ENCODE measurements around the gene PPP1R13L.

PPP1R13L gene

GRCh38 chr19:45368737-45369340 is 36.0 kb downstream of the PPP1R13L start:
- no peak for TF ChIP-seq CTCF (conservative IDR thresholded peaks at IDR 0.05; ENCODE audit: low read depth)
- CTCF ChIA-PET: interaction anchor here (0.5 to 1.0 kb wide), 4 partner anchors 14 to 503 kb away, joined by 3 to 4 read pairs (median 3); no protein-coding TSS in a partner anchor
- no peak for DNase-seq (ENCODE audit: low spot score)

GRCh38 chr19:45368127-45368526 is 36.7 kb downstream of the PPP1R13L start:
- ChIA-PET CTCF (interaction anchor here (0.5 to 1.0 kb wide), 2 partner anchors 13 to 71 kb away, joined by 3 read pairs; no protein-coding TSS in a partner anchor), POLR2A (ENCODE audit: low non-redundant PET) (interaction anchor here (0.5 kb wide), 1 partner anchor 469 kb away, joined by 12 read pairs; no protein-coding TSS in a partner anchor)
- TF ChIP-seq CTCF (conservative IDR thresholded peaks at IDR 0.05; ENCODE audit: low read depth): no peak
- DNase-seq (ENCODE audit: low spot score): no peak
- peak overlapping the region; percentile 88 for H3K27ac ChIP-seq

More at GRCh38 chr19:45368737-45369340, 36.0 kb downstream of the PPP1R13L start:
- POLR2A ChIA-PET (ENCODE audit: low non-redundant PET): no interaction called here
- H3K27ac ChIP-seq: peak overlapping the region; percentile 88

- peak overlapping the region; percentile 31 for H3K27ac ChIP-seq
- DNase-seq (ENCODE audit: low spot score): no peak
- no peak for TF ChIP-seq CTCF (conservative IDR thresholded peaks at IDR 0.05; ENCODE audit: low read depth)
- POLR2A ChIA-PET (ENCODE audit: low non-redundant PET): no interaction called here
- CTCF ChIA-PET: no interaction called here
Measured at GRCh38 chr19:45364696-45365095, 40.2 kb downstream of the PPP1R13L start.

- ChIA-PET POLR2A (ENCODE audit: low non-redundant PET) (no interaction called here), CTCF (no interaction called here)
- DNase-seq (ENCODE audit: low spot score): no peak
- TF ChIP-seq CTCF (conservative IDR thresholded peaks at IDR 0.05; ENCODE audit: low read depth): no peak
- H3K27ac ChIP-seq: 0 out of 2 replicates have a peak overlapping the region, but pooled peaks have one; percentile 17
Measured at GRCh38 chr19:45363861-45364459, 40.9 kb downstream of the PPP1R13L start.

GRCh38 chr19:45362291-45362690 is 42.6 kb downstream of the PPP1R13L start:
- peak overlapping the region; percentile 17; the same call in 1 of the 2 replicates for H3K27ac ChIP-seq
- ChIA-PET CTCF (no interaction called here), POLR2A (ENCODE audit: low non-redundant PET) (no interaction called here)

GRCh38 chr19:45361608-45362007 is 43.3 kb downstream of the PPP1R13L start:
- no peak for DNase-seq (ENCODE audit: low spot score)
- ChIA-PET POLR2A (ENCODE audit: low non-redundant PET) (no interaction called here), CTCF (no interaction called here)
- TF ChIP-seq CTCF (conservative IDR thresholded peaks at IDR 0.05; ENCODE audit: low read depth): no peak
- no peak overlapping the region for H3K27ac ChIP-seq

More at GRCh38 chr19:45362291-45362690, 42.6 kb downstream of the PPP1R13L start:
- TF ChIP-seq CTCF (conservative IDR thresholded peaks at IDR 0.05; ENCODE audit: low read depth): no peak
- DNase-seq (ENCODE audit: low spot score): no peak
